Stimulated activated CD4-positive, alpha-beta T cell treated with anti-CD3 and anti-CD28 coated beads, Interleukin-4, amount 100 ng/mL, for 4 hours (primary cell): Measurements from ENCODE around the gene NCK1.
A peak's percentile ranks its signal among the peaks of the same experiment; 100 is the strongest.
"Not testable (repeated sequence)": the region's sequence is repeated elsewhere in the genome, so short reads cannot be mapped to it uniquely, and the experiment has no call there.

ENCODE experiments used
- DNase-seq, 2 experiments: peaks; one replicate each; pipeline ENCODE4 v3.0.0-alpha.2; 2020

The NCK1 gene

DNA sequence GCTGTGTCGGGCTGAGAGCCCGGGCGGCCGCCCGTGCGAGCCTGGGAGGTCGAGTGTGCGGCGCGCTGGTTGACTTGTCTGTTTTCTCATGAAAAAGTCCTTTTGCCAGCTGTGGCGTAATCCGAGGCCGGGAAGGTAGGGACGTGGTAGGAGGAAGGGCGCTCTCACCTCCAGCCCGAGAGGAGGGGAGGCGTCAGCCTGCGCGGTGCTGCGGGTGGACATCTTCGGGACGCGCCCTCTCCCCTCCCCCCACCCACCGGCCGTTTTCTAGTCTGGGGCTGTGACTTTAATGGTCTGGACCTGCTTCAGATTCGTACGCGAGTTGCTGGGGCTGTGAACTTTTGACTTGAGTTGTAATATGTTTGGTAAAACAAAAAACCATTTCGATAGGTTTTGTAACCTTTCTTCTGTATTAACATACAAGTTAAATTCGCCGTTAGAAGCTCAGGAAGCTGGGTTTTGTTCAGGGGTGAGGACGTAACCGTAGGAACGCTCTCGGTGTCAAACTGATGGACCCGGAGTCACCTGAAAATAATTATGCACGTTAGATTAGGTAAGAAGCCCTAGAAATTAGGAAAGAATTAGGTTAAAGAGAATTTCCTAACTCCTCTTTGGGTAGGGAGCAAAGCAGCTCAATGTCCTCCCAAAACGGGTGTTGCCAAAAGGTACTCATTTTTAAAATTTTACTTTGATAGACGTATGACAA is 762 bp downstream of the NCK1 start:
- peak; percentile 29 to 30 for DNase-seq

DNA sequence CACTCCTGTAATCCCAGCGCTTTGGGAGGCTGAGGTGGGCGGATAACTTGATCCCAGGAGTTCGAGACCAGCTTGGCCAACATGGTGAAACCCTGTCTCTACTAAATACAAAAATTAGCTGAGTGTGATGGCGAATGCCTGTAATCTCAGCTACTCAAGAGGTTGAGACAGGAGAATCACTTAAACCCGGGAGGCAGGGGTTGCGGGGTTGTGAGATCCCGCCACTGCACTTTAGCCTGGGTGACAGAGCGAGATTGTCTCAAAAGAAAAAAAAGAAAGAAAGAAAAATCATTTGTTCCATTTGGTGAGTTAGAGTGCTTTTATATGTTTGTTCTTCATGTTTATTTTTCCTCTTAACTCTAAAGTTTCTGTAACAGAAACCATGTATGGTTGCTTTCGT is 7.3 kb downstream of the NCK1 start:
- no peak for DNase-seq

DNA sequence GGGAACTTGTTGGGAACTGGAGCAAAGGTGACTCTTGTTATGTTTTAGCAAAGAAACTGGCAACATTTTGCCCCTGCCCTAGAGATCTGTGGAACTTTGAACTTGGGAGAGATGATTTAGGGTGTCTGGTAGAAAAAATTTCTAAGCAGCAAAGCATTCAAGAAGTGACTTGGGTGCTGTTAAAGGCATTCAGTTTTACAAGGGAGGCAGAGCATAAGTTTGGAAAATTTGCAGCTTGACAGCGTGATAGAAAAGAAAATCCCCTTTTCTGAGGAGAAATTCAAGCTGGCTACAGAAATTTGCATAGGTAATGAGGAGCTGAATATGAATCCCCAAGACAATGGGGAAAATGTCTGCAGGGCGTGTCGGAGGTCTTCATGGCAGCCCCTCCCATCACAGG is 10.2 kb downstream of the NCK1 start:
- DNase-seq, result not testable (repeated sequence)

DNA sequence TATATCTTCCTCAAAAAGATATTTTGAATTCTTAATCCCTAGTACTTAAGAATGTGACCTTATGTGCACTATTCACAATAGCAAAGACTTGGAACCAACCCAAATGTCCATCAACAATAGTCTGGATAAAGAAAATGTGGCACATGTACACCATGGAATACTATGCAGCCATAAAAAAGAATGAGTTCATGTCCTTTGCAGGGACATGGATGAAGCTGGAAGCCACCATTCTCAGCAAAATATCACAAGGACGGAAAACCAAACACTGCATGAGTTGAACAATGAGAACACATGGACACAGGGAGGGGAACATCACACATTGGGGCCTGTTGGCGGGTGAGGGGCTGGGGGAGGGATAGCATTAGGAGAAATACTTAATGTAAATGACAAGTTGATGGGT is 17.5 kb downstream of the NCK1 start:
- not testable (repeated sequence) for DNase-seq

DNA sequence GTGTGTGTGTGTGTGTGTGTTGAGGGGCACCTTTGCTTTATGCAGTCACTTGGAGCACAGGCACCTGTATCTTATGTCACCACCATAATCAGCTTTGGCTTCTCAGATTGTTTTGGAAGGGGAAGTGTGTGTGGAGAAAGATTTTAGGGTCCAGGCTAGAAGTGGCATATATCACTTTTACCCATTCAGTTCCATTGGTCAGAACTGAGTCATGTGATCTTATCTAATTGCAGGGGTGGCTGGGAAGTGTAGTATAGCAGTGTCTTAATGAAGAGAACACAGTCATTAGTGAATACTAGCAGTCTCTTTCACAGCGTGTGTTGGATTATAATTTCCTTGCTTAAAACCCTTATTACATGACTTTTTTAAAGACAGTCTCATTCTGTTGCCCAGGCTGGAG is 20.6 kb downstream of the NCK1 start:
- DNase-seq, result no peak

DNA sequence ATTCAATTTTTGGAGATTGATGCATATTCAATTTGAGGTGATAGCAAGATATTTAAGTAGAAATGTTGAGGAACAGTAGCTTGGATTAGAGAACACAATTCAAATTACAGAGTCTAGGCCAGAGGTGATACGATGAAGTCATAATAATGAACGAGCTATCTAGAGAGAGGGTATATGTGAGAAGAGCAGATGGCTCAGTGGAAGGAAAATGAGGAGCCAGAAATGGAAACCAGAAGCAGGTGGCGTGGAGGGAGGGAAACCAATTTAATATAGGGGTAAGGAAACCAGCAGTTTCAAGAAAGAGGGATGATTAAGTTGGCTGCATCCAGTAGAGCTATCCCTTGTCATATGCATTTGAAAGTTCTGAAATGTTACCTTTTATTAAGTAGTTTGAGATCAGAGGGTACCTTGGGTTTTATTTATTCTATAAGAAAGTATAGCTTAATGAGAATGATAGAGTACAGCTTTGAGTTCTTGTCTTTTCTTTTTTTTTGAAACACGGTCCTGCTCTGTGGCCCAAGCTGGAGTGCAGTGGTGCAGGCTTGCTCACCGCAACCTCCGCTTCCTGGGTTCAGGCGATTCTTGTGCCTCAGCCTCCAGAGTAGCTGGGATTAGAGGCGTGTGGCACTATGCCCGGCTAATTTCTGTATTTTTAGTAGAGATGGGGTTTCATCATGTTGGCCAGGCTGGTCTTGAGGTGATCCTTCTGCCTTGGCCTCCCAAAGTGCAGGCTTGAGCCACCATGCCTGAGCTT is 22.1 kb downstream of the NCK1 start:
- DNase-seq, result no peak

DNA sequence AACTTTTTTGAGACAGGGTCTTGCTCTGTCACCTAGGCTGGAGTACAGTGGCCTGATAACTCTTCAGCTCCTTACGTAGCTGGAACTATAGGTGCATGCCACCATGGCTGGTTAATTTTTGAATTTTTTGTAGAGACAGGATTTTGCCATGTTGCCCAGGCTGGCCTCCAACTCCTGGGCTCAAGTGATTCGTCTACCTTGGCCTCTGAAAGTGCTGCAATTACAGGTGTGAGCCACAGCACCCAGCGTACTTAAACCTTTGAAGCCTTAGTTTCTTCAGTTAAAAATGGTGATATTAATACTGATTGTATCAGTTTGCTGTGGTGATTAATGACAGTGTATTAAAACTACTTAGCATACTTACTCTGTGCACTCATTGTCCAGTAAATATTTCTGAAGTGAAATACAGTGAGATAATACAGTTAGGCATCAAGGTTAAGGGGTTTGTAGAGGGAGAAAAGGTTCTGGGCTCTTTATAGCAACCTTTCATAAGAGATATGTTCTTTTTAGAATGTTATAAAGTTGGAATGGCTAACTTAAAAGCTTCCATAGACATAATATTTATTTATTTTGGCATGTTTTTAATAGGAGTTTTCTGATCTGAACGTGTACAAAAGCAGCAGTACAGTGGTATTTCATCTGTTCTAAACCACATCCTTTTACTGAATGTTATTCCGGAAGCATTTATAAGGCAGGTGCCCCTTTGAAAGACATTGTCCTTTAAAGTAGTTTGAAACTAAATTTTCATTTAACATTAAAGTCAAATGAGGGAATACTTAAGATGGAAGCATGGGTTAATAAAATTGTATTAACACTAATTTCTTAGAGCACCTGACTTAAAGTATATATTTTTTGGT is 23.6 kb downstream of the NCK1 start:
- DNase-seq, result no peak

DNA sequence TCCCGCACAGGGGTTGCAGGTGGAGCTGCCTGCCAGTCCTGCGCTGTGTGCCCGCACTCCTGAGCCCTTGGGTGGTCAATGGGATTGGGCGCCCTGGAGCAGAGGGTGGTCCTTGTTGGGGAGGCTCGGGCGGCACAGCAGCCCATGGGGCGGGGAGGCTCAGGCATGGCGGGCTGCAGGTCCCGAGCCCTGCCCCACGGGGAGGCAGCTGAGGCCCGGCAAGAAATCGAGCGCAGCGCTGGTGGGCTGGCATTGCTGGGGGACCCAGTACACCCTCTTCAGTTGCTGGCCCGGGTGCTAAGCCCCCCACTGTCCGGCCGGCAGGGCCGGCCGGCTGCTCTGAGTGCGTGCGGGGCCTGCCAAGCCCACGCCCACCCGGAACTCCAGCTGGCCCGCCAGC is 27.9 kb downstream of the NCK1 start:
- no peak for DNase-seq

DNA sequence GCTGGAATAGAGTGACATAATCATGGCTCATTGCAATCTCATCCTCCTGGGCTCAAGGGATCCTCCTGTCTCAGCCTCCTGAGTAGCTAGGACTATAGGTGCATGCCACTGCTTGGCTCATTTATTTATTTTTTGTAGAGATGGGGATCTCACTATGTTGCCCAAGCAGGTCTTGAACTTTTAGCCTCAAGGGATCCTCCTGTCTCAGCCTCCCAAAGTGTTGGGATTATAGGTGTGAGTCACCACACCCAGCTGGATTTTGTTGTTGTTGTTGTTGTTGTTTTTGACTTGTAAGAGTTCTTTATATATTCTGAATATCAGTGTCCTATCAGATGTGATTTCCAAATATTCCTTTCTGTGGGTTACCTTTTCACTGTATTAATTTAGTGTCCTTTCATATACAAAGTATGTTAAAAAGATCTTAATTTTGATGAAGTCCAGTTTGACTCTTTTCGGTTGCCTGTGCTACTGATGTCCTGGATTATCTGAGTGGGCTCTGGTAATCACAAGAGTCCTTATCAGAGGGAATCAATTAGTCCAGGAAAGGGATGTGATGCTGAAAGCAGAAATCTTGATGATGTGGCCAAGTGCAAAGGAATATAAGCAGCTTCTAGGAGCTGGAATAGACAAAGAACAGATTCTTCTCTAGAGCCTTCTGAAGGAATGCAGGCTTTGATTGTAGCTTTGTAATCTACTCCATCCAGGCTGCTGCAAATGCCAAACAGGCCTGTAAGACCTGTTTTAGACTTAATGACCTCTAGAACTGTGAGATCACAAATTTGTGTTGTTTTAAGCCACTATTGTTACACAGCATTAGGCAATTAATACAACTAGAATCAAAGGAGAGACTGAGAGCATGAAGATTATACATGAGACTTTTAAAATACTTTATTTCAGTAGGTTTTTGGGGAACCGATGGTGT is 30.2 kb downstream of the NCK1 start:
- DNase-seq, result no peak

DNA sequence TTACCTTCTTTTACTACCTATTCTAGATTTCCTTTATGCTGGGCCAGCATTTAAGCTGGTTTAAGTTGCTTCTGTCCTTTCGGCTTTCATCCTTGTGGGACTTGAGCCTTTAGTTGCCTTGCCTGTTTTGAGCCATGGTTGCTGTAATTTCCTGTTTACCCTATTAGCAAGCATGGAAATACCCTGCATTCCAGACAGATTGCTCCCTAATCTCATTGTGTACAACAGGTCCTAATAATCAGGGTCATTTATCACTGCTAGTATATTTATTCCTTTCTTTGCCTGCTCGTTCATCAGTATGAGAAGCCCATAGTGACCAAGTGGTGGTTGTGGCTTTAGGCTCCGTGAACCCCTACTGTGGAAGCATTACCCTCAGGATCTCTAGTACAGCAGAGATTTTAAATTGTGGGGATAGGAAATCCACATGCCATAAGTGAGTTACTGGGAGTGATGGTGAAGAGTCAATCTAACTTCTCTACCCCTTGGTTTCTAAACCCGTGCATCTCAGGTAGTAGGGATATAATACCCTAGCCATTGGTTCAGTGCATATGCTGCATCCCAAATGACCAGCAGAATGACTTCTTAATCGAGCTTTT is 31.9 kb downstream of the NCK1 start:
- DNase-seq, result no peak

DNA sequence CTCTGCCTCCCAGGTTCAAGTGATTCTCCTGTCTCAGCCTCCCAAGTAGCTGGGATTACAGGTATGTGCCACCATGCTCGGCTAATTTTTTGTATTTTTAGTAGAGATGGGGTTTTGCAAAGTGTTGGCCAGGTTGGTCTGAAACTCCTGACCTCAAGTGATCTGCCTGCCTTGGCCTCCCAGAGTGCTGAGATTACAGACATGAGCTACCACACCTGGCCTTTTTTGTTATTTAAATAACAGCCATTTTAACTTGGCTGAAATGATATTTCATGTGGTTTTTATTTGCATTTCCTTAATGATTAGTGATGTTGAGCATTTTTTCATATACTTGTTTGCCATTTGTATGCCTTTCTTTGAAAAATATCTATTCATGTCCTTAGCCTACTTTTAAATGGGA is 35.2 kb downstream of the NCK1 start:
- DNase-seq, result not testable (repeated sequence)

DNA sequence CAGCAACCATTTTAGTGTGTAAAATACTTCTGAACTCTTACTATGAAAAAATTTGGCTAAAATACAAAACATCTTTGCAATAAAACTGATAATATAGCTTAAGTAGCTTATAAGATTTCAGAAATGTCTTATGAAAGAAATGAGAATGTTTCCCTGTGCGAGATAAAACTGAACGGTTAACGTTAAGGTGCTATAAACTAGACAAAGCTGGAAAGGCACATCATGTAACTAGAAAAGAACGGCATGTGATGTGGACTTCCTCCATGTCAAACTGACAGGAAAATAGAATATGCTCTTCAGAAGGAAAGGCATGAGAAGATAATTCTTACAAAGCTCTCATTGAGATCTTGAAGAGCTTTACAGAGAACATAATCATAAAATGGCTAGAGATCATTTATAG is 36.5 kb downstream of the NCK1 start:
- no peak for DNase-seq

DNA sequence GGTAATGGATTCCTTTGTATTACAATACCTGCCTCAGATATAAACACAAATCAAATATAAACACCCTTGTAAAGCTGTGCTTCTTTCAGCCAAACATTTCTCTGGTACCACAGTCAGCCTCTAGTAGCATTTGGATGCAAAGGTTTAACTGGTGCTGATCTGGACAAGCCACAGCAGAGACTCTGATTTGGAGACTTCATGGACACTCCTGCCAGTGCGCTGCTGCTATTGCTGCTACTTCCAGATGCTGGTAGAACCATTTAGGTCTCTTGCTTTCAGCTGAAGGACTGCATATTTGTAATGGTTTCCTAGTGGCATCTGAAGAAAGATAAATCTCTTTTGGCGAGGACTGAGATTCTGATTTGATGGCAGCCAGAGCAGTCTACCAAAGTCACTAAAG is 36.9 kb downstream of the NCK1 start:
- DNase-seq, result no peak

DNA sequence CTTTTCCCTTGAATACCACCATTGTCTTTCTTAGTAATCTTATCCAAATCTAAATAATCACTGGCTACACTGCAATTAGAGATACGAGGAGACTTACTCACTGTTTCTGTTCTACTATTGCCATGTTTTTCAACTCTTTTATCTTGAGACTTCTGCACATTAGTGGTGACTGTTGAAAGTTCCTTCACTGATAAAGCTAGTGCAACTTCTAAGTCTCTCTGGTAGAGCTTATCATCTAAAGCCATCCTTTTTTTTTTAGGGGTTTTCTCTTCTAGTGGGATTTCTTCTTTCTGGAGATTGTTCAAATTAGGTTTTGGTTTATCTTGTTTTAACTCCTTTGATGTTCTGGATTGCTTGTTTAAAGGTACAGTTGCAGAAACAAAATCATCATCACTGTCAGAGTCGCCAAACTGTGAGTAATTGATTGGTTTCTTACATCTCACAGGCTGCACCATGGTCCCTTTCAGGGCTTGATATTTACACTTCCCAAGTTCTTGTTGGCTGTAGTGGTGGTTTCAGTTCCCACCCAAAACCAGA is 37.7 kb downstream of the NCK1 start:
- DNase-seq, result no peak

DNA sequence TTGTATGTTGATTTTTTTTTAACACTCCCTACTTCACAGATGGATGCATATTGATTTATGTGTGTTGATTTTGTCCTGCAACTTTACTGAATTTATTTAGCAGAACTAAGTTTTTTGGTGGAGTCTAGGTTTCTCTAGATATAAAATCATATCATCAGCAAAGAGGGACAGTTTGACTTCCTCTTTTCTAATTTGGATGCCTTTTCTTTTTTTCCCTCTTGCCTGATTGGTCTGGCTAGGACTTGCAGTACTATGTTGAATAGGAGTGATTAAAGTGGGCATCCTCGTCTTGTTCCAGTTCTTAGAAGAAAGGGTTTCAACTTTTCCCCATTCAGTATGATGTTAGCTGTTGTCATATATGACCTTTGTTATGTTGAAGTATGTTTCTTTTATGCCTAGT is 38.7 kb downstream of the NCK1 start:
- not testable (repeated sequence) for DNase-seq

DNA sequence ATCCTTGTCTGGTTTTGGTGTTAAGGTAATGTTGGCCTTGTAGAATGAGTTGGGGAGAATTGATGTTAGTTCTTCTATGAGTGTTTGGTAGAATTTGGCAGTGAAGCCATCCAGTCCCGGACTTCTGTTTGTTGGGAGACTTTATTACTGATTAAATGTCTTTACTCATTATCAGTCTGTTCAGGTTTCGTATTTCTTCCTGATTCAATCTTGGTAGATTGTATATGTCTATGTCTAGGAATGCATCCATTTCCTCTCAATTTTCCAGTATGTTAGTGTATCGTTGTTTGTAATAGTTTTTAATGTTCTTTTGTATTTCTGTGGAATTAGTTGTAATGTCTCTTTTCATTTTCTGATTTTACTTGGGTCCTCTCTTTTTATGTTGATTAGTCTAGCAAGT is 39.4 kb downstream of the NCK1 start:
- no peak for DNase-seq

DNA sequence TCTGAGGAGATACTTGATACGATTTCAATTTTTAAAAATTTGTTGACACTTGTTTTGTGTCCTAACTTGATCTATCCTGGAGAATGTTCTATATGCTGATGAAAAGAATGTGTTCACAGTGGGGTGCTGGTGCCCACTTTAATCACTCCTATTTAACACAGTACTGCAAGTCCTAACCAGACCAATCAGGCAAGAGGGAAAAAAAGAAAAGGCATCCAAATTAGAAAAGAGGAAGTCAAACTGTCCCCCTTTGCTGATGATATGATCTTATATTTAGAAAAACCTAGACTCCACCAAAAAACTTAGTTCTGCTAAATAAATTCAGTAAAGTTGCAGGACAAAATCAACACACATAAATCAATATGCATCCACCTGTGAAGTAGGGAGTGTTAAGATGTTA is 40.5 kb downstream of the NCK1 start:
- DNase-seq, result not testable (repeated sequence)

DNA sequence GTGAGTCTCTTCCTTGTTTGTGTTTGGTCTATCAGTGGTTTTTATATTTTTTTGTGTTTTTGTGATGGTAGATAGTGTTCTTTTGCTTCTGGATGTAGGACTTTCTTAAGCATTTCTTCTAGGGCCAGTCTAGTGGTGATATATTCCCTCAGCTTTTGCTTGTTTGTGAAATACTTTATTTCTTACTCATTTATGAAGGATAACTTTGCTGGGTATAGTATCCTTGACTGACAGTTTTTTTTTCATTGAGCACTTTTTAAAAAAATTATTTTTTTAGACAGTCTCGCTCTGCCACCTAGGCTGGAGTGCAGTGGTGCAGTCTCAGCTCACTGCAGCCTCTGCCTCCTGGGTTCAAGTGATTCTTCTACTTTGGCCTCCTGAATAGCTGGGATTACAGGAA is 41.9 kb downstream of the NCK1 start:
- DNase-seq, result no peak

DNA sequence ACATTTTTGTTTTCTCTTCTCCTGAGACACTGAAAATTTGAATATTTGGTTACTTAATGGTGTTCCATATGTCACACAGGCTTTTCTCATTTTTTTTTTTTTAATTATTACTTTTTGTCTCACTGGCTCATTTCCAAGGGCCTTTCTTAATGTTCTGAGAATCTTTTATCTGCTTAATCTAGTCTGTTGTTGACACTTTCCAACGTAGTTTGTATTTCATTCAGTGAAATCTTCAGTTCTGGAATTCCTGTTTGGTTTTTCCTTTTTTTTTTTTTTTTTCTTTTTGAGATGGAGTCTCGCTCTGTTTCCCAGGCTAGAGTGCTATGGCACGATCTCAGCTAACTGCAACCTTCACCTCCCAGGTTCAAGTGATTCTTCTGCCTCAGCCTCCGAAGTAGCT is 42.7 kb downstream of the NCK1 start:
- no peak for DNase-seq

DNA sequence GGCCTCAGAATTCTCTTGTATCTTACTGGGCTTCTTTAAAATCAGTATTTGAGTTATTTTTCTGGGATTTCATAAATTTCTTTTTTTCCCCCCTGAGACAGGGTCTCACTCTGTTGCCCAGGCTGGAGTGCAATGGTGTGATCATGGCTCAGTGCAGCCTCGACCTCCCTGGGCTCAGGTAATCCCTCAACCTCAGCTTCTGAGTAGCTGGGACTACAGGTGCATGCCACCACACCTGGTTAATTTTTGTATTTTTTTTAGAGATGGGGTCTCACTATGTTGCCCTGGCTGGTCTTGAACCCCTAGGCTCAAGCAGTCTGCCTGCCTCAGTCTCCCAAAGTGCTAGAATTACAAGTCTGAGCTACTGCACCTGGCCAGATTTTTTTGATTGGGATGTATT is 43.5 kb downstream of the NCK1 start:
- no peak for DNase-seq

DNA sequence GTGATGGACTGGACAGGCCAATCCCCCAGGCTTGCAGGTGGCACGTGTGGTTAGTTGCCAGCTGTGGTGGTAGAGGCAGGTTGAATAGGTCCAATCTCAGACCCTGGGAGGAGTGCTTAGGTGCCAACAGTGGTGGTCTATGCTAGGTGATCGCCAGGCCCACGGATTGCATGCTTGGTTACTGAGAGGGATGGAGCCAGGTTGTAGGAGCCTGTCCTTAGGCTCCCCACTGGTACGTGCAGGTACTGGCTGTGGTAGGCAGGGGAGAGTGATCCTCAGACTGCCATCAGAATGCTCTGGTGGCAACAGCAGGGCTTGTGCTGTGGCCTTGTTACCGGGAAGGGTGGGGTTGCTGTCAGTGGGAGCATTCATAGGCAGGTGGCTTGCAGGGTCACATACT is 44.7 kb downstream of the NCK1 start:
- no peak for DNase-seq

DNA sequence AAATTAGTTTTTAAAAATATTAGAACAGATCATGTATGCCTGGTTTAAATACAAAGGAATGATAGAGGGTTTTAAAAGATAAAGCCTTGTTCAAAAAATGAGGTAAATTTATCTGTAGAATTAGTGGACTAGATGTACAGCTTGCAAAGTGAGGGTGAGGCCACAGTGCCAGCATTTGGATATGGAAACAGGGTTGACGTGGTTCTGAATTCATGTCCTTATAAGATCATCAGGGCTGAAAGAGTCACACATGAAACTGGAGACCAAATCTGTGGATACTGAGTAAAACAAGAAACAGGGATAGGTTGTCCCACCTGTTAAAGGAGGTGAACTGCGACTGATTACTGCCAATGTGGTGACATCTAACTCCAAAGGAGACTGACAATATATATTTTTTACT is 46.3 kb downstream of the NCK1 start:
- no peak for DNase-seq
